Esophagus muscularis mucosa (tissue), 4 donors: ENCODE data around the gene DARS1. TPM values are rescaled to one million over a fixed set of nuclear protein-coding genes. Genes with fewer than 3 reads are reported as not detected.

Experiments used
- DNase-seq: peaks from one replicate; pipeline ENCODE4 v3.0.0-alpha.2; 2017; ENCODE audit errors: extremely low spot score
- H3K27ac ChIP-seq, 4 donors: fragments of 200-600 bp; sonication (generic); replicated peaks in 1 of 4; 1 replicate in 3 of 4; 2 replicates in 1 of 4; pipeline ENCODE4 v1.5.1; 2016 to 2019; ENCODE audit warnings: mild to moderate bottlenecking in 1 of 4
- H3K27me3 ChIP-seq, 4 donors: fragments of 200-600 bp; sonication (generic); one replicate each; pipeline versions ENCODE4 v1.5.1 to v1.6.0; 2016 to 2019
- H3K36me3 ChIP-seq, 4 donors: fragments of 200-600 bp; sonication (generic); one replicate each; pipeline ENCODE4 v1.5.1; 2016 to 2019
- H3K4me1 ChIP-seq, 4 donors: fragments of 200-600 bp; sonication (generic); one replicate each; pipeline ENCODE4 v1.5.1; 2016 to 2019
- H3K4me3 ChIP-seq, 4 donors: fragments of 200-600 bp; sonication (generic); 1 replicate in 2 of 4; 2 replicates in 2 of 4; pipeline ENCODE4 v1.5.1; 2016 to 2019; ENCODE audit warnings: mild to moderate bottlenecking in 4 of 4, moderate library complexity in 1 of 4
- H3K9me3 ChIP-seq, 4 donors: fragments of 200-600 bp; sonication (generic); 1 replicate in 3 of 4; 2 replicates in 1 of 4; pipeline ENCODE4 v1.5.1; 2016 to 2019
- CTCF ChIP-seq, 3 experiments: fragments of 200-600 bp in 2 of 3; fragments of 450-650 bp in 1 of 3; sonication (generic) in 2 of 3; IDR thresholded peaks; one replicate each; pipeline ENCODE4 v1.5.1; 2017 to 2019; ENCODE audit warnings: antibody characterized with exemption in 3 of 3, mild to moderate bottlenecking in 2 of 3, moderate library complexity in 1 of 3
- EP300 ChIP-seq: sonication (generic); formaldehyde crosslinking; IDR thresholded peaks from one replicate; pipeline ENCODE4 v1.6.1; 2017; ENCODE audit warnings: antibody characterized with exemption
- POLR2A ChIP-seq: fragments of 450-650 bp; IDR thresholded peaks from one replicate; pipeline ENCODE4 v1.6.1; 2017; ENCODE audit warnings: antibody characterized with exemption, moderate library complexity, mild to moderate bottlenecking, low read depth
- POLR2AphosphoS5 ChIP-seq, 2 donors: sonication (generic); formaldehyde crosslinking; IDR thresholded peaks; one replicate each; pipeline ENCODE4 v1.6.1; 2017; ENCODE audit warnings: antibody characterized with exemption in 2 of 2
- WGBS: methylation state at CpG from one replicate; pipeline ENCODE4 v1.1.5; 2018; 5-methylcytosine and 5-hydroxymethylcytosine counted together
- intact Hi-C: fragments of 100-400 bp; cut with DNase I; formaldehyde crosslinking; loops from one replicate; pipeline ENCODE4 v1.15.1; 2023
- total RNA-seq, 4 donors: library from RNA; depleted of rRNA; stranded (reverse); fragments of >200 nt; gene quantifications; one replicate each; pipeline versions ENCODE4 v1.1.0 to v1.2.1, GENCODE V29; 2016

Gene DARS1
- total RNA-seq, 4 donors from 2014 or later, result 98.8 to 129 (median 121) TPM

DNA sequence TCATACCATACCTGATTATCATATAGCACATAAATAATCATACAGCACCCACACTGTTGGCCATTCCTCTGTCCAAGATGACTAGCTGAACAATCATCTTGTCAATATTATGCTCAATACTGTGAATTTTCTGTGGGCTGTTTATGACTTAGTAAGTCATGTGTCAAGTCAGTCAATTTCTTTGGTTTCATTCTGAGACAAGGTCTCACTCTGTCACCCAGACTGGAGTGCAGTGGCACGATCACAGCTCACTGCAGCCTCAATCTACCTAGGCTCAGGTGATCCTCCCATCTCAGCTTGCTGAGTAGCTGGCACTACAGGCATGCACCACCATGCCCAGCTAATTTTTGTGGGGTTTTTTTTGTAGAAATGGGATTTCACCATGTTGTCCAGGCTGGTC lies 114.9 kb downstream of the DARS1 start:
- Histone ChIP-seq H3K4me3 (no peak overlapping the region), H3K36me3 (peaks cover 22 to 62% (median 37%) of the 10 kb centered on the region in 4 donors), H3K27ac (no peak overlapping the region), H3K9me3 (no peaks in the 10 kb centered on the region), H3K27me3 (no peaks in the 10 kb centered on the region), H3K4me1 (peaks cover 8 to 15% (median 10%) of the 10 kb centered on the region in 4 donors)
- intact Hi-C loops, result loop anchor here (10.0 kb wide), 1 partner anchor 126 kb away; the partner anchor contains the start of gene UBXN4
- TF ChIP-seq POLR2A (no peak), POLR2AphosphoS5 (IDR thresholded peaks at IDR 0.05) (no peak), EP300 (no peak), CTCF (IDR thresholded peaks at IDR 0.05) (no peak)
- no peak for DNase-seq
- WGBS, result 25% methylated on average over 1 of the region's 1 CpG

GRCh38 chr2:135863233-135863632 lies 122.2 kb downstream of the DARS1 start:
- Histone ChIP-seq H3K4me3 (no peak overlapping the region), H3K27me3 (no peaks in the 10 kb centered on the region), H3K27ac (no peak overlapping the region), H3K9me3 (no peaks in the 10 kb centered on the region), H3K36me3 (peaks cover 27 to 84% (median 46%) of the 10 kb centered on the region in 4 donors), H3K4me1 (peaks cover 0 to 11% (median 3%) of the 10 kb centered on the region in 4 donors)
- intact Hi-C loops, result no loop called here
- WGBS, result 75% methylated on average over 6 of the region's 6 CpGs
- no peak for TF ChIP-seq POLR2A
- TF ChIP-seq POLR2AphosphoS5 (IDR thresholded peaks at IDR 0.05), result no peak
- no peak for TF ChIP-seq EP300
- TF ChIP-seq CTCF (IDR thresholded peaks at IDR 0.05), result no peak
- no peak for DNase-seq

GRCh38 chr2:135862718-135863117 lies 122.7 kb downstream of the DARS1 start:
- Histone ChIP-seq H3K27me3 (no peaks in the 10 kb centered on the region), H3K4me3 (no peak overlapping the region), H3K36me3 (peaks cover 23 to 84% (median 49%) of the 10 kb centered on the region in 4 donors), H3K9me3 (no peaks in the 10 kb centered on the region), H3K4me1 (peaks cover 0 to 11% (median 3%) of the 10 kb centered on the region in 4 donors), H3K27ac (no peak overlapping the region)
- DNase-seq, result no peak
- intact Hi-C loops, result no loop called here
- 74% methylated on average over 4 of the region's 4 CpGs for WGBS
- no peak for TF ChIP-seq POLR2A
- no peak for TF ChIP-seq POLR2AphosphoS5 (IDR thresholded peaks at IDR 0.05)
- TF ChIP-seq EP300, result no peak
- TF ChIP-seq CTCF (IDR thresholded peaks at IDR 0.05), result no peak

Other genes with a start within 250 kb of the DARS1 start
- gene UBXN4, start 243.8 kb downstream of the DARS1 start, total RNA-seq, result 10 to 100 TPM; 45.5 to 54.4 (median 51.1) TPM
- not detected for gene LCT, start 148.4 kb downstream of the DARS1 start, total RNA-seq
- gene MCM6, start 109.2 kb downstream of the DARS1 start, total RNA-seq, result 10 to 100 TPM in 1 of 4 donors, 1 to 10 TPM in 3; 7.5 to 10.1 (median 9.3) TPM
- 10 to 100 TPM in 1 of 4 donors, 1 to 10 TPM in 3; 4.2 to 11.8 (median 5.6) TPM for gene CXCR4, start 132.5 kb upstream of the DARS1 start, total RNA-seq